Neuronal stem cell (in vitro differentiated cells): ENCODE data around the gene RTP5.
A peak's percentile ranks its signal among the peaks of the same experiment; 100 is the strongest.

ENCODE experiments used
- DNase-seq: peaks from one replicate; pipeline ENCODE4 v3.0.0-alpha.2; 2013; ENCODE audit warnings: low spot score
- H2AFZ ChIP-seq: one replicate; pipeline ENCODE4 v1.6.1; 2013; ENCODE audit warnings: mild to moderate bottlenecking, low read length, inconsistent platforms
- H2AK5ac ChIP-seq: 2 replicates; pipeline ENCODE4 v1.6.1; 2013; ENCODE audit warnings: low read depth, mild to moderate bottlenecking, inconsistent platforms, low read length, moderate library complexity, mixed read lengths
- H2BK120ac ChIP-seq: 2 replicates; pipeline ENCODE4 v1.6.1; 2013; ENCODE audit warnings: low read depth, mild to moderate bottlenecking, inconsistent platforms, low read length, moderate library complexity, mixed read lengths
- H2BK12ac ChIP-seq: one replicate; pipeline ENCODE4 v1.6.1; 2013; ENCODE audit warnings: low read length, inconsistent platforms
- H2BK15ac ChIP-seq: 2 replicates; pipeline ENCODE4 v1.6.1; 2013; ENCODE audit warnings: mild to moderate bottlenecking, low read length, inconsistent platforms, mixed read lengths
- H2BK5ac ChIP-seq: one replicate; pipeline ENCODE4 v1.6.1; 2013; ENCODE audit warnings: inconsistent platforms, mild to moderate bottlenecking, low read length, moderate library complexity
- H3K14ac ChIP-seq: one replicate; pipeline ENCODE4 v1.6.1; 2013; ENCODE audit warnings: low read length, inconsistent platforms
- H3K18ac ChIP-seq: 2 replicates; pipeline ENCODE4 v1.6.1; 2013; ENCODE audit warnings: low read length, inconsistent platforms
- H3K23ac ChIP-seq: 2 replicates; pipeline ENCODE4 v1.6.1; 2013; ENCODE audit warnings: low read depth, mild to moderate bottlenecking, mixed read lengths, low read length, inconsistent platforms; ENCODE audit not compliant: poor library complexity
- H3K27ac ChIP-seq: replicated peaks from 3 replicates; pipeline ENCODE4 v1.5.1; 2013; ENCODE audit warnings: low read length, inconsistent platforms
- H3K27me3 ChIP-seq, 3 experiments: 2 replicates each; pipeline ENCODE4 v1.6.1; 2013; ENCODE audit warnings: low read length in 3 of 3, mild to moderate bottlenecking in 2 of 3, inconsistent platforms in 1 of 3, low read depth in 1 of 3, mixed read lengths in 1 of 3, moderate library complexity in 1 of 3; ENCODE audit not compliant: control insufficient read depth in 3 of 3, insufficient read depth in 3 of 3
- H3K36me3 ChIP-seq, 2 donors: replicated peaks in 1 of 2; 2 replicates each; pipeline ENCODE4 v1.6.1; 2013; ENCODE audit warnings: low read length in 2 of 2; ENCODE audit not compliant: control insufficient read depth in 2 of 2, insufficient read depth in 2 of 2
- H3K4ac ChIP-seq: 2 replicates; pipeline ENCODE4 v1.6.1; 2013; ENCODE audit warnings: inconsistent platforms, mild to moderate bottlenecking, low read length, moderate library complexity
- H3K4me1 ChIP-seq, 2 donors: 1 replicate in 1 of 2; 2 replicates in 1 of 2; pipeline ENCODE4 v1.6.1; 2013; ENCODE audit warnings: low read length in 2 of 2, low read depth in 1 of 2; ENCODE audit not compliant: control insufficient read depth in 2 of 2, insufficient read depth in 1 of 2
- H3K4me2 ChIP-seq: one replicate; pipeline ENCODE4 v1.6.1; 2013; ENCODE audit warnings: mild to moderate bottlenecking, low read length, inconsistent platforms; ENCODE audit not compliant: insufficient read depth, poor library complexity, severe bottlenecking
- H3K4me3 ChIP-seq, 2 donors: 2 replicates each; pipeline ENCODE4 v1.5.1; 2013; ENCODE audit warnings: low read length in 2 of 2, mild to moderate bottlenecking in 2 of 2, inconsistent platforms in 1 of 2, moderate library complexity in 1 of 2
- H3K79me1 ChIP-seq: one replicate; pipeline ENCODE4 v1.6.1; 2013; ENCODE audit warnings: low read depth, mild to moderate bottlenecking, inconsistent platforms, low read length, moderate library complexity
- H3K9ac ChIP-seq: one replicate; pipeline ENCODE4 v1.6.1; 2013; ENCODE audit warnings: mild to moderate bottlenecking, low read depth, low read length, inconsistent platforms; ENCODE audit not compliant: poor library complexity
- H3K9me3 ChIP-seq, 2 donors: replicated peaks in 1 of 2; 2 replicates each; pipeline versions ENCODE3 to v1.6.1; 2013; ENCODE audit warnings: low read length in 2 of 2, mild to moderate bottlenecking in 2 of 2, inconsistent platforms in 1 of 2, low read depth in 1 of 2, mixed read lengths in 1 of 2, moderate library complexity in 1 of 2; ENCODE audit not compliant: control insufficient read depth in 2 of 2, insufficient read depth in 1 of 2
- H4K8ac ChIP-seq: one replicate; pipeline ENCODE4 v1.6.1; 2013; ENCODE audit warnings: low read depth, mild to moderate bottlenecking, inconsistent platforms, low read length, moderate library complexity
- H4K91ac ChIP-seq: one replicate; pipeline ENCODE4 v1.6.1; 2013; ENCODE audit warnings: low read length, low read depth, mild to moderate bottlenecking, inconsistent platforms; ENCODE audit not compliant: poor library complexity
- WGBS, 2 donors: extraction: QIAGEN DNeasy Blood & Tissue Kit; methylation state at CpG; one replicate each; pipeline ENCODE4 v1.1.7; 2013; ENCODE audit warnings: missing lambda C conversion rate in 2 of 2, mixed read lengths in 1 of 2; ENCODE audit not compliant: insufficient read length in 2 of 2, insufficient replicate concordance in 1 of 2; ENCODE audit errors: extremely low coverage in 2 of 2; 5-methylcytosine and 5-hydroxymethylcytosine counted together

Gene RTP5

DNA sequence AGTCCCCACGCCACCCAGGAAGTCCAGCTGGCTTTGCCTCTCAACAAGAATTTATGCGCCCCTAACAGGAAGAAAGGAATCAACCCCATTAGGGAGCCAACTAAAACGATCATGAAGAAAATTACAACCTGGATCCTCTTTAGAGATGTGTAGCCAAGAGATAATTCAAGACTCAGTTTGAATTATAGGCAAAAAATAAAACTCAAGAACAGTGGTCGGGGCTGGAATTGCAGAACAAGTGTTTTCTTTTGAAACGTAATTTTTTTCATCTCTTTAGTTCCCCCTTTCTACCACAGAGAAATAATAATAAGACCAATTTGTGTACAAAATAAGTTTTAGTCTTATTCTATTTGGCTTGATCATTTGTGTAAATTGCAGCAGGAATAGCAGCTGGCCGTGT, 33.2 kb upstream of the RTP5 start:
- no peak overlapping the region for H2AK5ac ChIP-seq
- no CpG with 5 or more reads among the region's 6 CpGs for WGBS, 2 donors
- H4K91ac ChIP-seq = no peak overlapping the region
- no peak overlapping the region for H3K23ac ChIP-seq
- no peak overlapping the region for H2BK120ac ChIP-seq
- no peak overlapping the region for H2BK12ac ChIP-seq
- H3K14ac ChIP-seq = no peak overlapping the region
- DNase-seq = no peak
- peaks cover 0 to 6% of the 10 kb centered on the region in 2 donors for H3K9me3 ChIP-seq
- no peak overlapping the region for H2BK15ac ChIP-seq
- H3K4me1 ChIP-seq = no peaks in the 10 kb centered on the region
- no peak overlapping the region for H3K4me3 ChIP-seq
- no peak overlapping the region for H2BK5ac ChIP-seq
- no peak overlapping the region for H4K8ac ChIP-seq
- no peaks in the 10 kb centered on the region for H3K36me3 ChIP-seq
- H3K27me3 ChIP-seq = peaks cover 0 to 8% (median 0%) of the 10 kb centered on the region in 3 experiments
- no peak overlapping the region for H3K4ac ChIP-seq
- no peaks in the 10 kb centered on the region for H3K79me1 ChIP-seq
- H2AFZ ChIP-seq = no peak overlapping the region
- no peak overlapping the region for H3K18ac ChIP-seq
- H3K9ac ChIP-seq = no peak overlapping the region
- H3K4me2 ChIP-seq = no peak overlapping the region
- H3K27ac ChIP-seq = no peak overlapping the region

- H2BK5ac ChIP-seq = no peak overlapping the region
- H3K9me3 ChIP-seq = peaks cover 0 to 4% of the 10 kb centered on the region in 2 donors
- no peaks in the 10 kb centered on the region for H3K4me1 ChIP-seq
Observed at GRCh38 chr2:241837197-241837965, 32.1 kb upstream of the RTP5 start.

DNA sequence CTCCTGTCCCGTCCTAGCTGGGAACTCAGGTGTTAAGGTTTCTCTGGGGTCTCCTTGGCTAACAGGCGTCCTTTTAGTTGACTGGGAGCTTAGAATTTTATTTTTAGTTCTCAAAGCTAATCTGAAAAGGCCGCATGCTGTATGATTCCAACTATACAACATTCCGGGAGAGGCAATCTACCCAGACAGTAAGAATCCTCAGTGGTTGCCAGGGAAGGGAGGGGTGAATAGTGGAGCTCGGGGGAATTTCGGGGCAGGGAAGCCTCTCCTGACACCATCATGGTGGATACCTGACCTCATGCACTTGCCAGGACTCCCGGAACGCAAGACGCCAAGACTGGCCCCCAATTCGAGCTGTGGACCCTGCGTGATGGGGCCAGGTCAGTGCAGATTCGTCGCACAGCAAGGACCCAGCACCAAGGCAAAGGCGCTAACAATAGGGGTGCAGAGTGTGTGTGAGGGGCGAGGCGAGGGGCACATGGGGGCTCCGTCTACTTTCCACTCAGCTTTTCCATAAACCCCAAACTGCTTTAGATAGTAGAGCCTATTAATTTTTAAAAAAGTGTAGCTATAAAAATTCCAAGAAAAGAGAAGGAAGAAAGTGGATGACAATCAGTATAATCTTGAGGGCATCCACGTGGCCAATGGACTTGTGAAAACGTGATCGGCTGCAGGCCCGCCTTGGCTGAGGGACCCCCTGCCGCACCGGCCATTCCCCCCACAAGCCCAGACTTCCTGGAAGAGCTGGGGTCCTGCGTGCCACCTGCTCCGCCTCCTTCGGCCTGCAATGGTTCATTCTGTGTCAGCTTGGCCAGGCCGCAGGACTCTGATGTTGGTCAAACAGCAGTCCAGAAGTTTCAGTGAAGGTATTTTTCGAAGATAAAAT, 28.1 kb upstream of the RTP5 start:
- H4K91ac ChIP-seq = no peak overlapping the region
- H4K8ac ChIP-seq = no peak overlapping the region
- no peaks in the 10 kb centered on the region for H3K36me3 ChIP-seq
- no peak overlapping the region for H2BK5ac ChIP-seq
- H2AK5ac ChIP-seq = peak overlapping the region; percentile 63
- peak overlapping the region; percentile 83 for H3K18ac ChIP-seq
- H2BK120ac ChIP-seq = no peak overlapping the region
- no peak overlapping the region for H2AFZ ChIP-seq
- no peaks in the 10 kb centered on the region for H3K9me3 ChIP-seq
- no peak overlapping the region for H3K23ac ChIP-seq
- no peak overlapping the region for H3K4me2 ChIP-seq
- peak overlapping the region; percentile 64 for H2BK15ac ChIP-seq
- DNase-seq = no peak
- WGBS, 2 donors = no CpG with 5 or more reads among the region's 28 CpGs
- peak overlapping the region; percentile 4 for H2BK12ac ChIP-seq
- peaks cover 0 to 22% (median 17%) of the 10 kb centered on the region in 3 experiments for H3K27me3 ChIP-seq
- no peaks in the 10 kb centered on the region for H3K79me1 ChIP-seq
- peaks cover 0 to 6% of the 10 kb centered on the region in 2 donors for H3K4me1 ChIP-seq
- H3K4ac ChIP-seq = no peak overlapping the region
- H3K27ac ChIP-seq = no peak overlapping the region
- peak overlapping the region; percentile 60 for H3K9ac ChIP-seq
- H3K14ac ChIP-seq = no peak overlapping the region
- H3K4me3 ChIP-seq = no peak overlapping the region

More at GRCh38 chr2:241837197-241837965, 32.1 kb upstream of the RTP5 start:
- Histone ChIP-seq H3K4ac (no peak overlapping the region), H2BK120ac (no peak overlapping the region), H3K4me3 (no peak overlapping the region), H2BK15ac (no peak overlapping the region), H3K27ac (no peak overlapping the region), H4K91ac (no peak overlapping the region), H3K14ac (no peak overlapping the region), H2BK12ac (no peak overlapping the region), H2AFZ (no peak overlapping the region), H3K23ac (no peak overlapping the region), H3K79me1 (no peaks in the 10 kb centered on the region), H3K18ac (no peak overlapping the region), H3K27me3 (peaks cover 0 to 8% (median 0%) of the 10 kb centered on the region in 3 experiments), H3K9ac (no peak overlapping the region), H4K8ac (no peak overlapping the region), H3K4me2 (no peak overlapping the region), H3K36me3 (no peaks in the 10 kb centered on the region), H2AK5ac (no peak overlapping the region)
- no CpG with 5 or more reads among the region's 13 CpGs for WGBS, 2 donors
- DNase-seq = no peak

DNA sequence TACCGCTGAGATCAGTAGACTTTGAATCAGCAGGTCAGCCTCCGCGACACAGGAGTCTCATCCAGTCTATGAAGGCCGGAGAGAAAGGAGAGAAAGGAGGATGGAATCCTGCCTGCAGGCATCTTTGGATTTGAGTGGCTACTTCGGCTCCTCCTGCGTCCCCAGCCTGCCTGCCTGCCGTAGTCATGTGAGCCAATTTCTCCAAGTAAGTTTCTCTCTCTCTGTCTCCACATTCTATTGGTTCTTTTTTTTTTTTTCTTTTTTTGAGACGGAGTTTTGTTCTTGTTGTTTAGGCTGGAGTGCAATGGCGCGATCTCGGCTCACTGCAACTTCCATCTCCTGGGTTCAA, 27.5 kb upstream of the RTP5 start:
- no CpG with 5 or more reads among the region's 11 CpGs for WGBS, 2 donors
- Histone ChIP-seq H2BK15ac (peak overlapping the region; percentile 64), H4K8ac (no peak overlapping the region), H4K91ac (no peak overlapping the region), H3K27ac (no peak overlapping the region), H3K4me1 (peaks cover 0 to 6% of the 10 kb centered on the region in 2 donors), H3K79me1 (no peaks in the 10 kb centered on the region), H3K18ac (no peak overlapping the region), H3K9ac (no peak overlapping the region), H2BK5ac (no peak overlapping the region), H3K4me3 (no peak overlapping the region), H3K9me3 (no peaks in the 10 kb centered on the region), H3K23ac (no peak overlapping the region), H2BK12ac (no peak overlapping the region), H3K27me3 (peaks cover 0 to 22% (median 17%) of the 10 kb centered on the region in 3 experiments), H3K4me2 (no peak overlapping the region), H2BK120ac (no peak overlapping the region), H2AFZ (no peak overlapping the region), H3K4ac (no peak overlapping the region), H3K14ac (no peak overlapping the region), H3K36me3 (no peaks in the 10 kb centered on the region), H2AK5ac (no peak overlapping the region)
- DNase-seq = no peak
